ENCODE results near the gene MROH8.

DNA sequence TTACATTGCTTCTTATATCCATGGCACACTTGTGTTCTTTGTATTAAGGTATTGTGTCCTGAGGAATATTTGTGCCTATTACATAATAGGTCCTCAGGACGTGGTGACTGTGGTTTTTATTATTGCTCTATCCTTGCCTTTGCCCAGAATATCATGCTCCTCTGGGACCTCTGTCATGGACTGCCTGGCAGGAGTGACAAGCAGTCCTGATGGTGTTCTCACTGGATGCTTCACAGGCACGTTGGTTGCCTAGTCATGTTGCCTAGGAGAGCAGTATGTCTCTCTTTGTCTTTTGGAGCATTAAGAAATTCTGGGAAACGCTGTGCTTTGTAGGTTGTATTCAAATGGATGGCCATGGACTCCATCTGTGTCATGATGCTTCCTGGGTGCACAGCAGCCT is 24.7 kb upstream of the MROH8 start:
- TF ChIP-seq, protein P1, sequence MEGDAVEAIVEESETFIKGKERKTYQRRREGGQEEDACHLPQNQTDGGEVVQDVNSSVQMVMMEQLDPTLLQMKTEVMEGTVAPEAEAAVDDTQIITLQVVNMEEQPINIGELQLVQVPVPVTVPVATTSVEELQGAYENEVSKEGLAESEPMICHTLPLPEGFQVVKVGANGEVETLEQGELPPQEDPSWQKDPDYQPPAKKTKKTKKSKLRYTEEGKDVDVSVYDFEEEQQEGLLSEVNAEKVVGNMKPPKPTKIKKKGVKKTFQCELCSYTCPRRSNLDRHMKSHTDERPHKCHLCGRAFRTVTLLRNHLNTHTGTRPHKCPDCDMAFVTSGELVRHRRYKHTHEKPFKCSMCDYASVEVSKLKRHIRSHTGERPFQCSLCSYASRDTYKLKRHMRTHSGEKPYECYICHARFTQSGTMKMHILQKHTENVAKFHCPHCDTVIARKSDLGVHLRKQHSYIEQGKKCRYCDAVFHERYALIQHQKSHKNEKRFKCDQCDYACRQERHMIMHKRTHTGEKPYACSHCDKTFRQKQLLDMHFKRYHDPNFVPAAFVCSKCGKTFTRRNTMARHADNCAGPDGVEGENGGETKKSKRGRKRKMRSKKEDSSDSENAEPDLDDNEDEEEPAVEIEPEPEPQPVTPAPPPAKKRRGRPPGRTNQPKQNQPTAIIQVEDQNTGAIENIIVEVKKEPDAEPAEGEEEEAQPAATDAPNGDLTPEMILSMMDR (conservative IDR thresholded peaks at IDR 0.05 in 1 of 2, IDR thresholded peaks at IDR 0.05 in 1 of 2; ENCODE audit: extremely low read depth in 1 of 2, insufficient read depth in 1 of 2, low read depth in 1 of 2, low read length in 2 of 2) = no peak
- no peak for TF ChIP-seq EZH2 (IDR thresholded peaks at IDR 0.05; ENCODE audit: borderline replicate concordance, low read length)

Data from mammary epithelial cell (primary cell).